Psoas muscle (tissue), 8 donors: ENCODE results near the gene B3GALT4. TPM values are rescaled to one million over a fixed set of nuclear protein-coding genes. Genes with fewer than 3 reads are reported as not detected.

Experiments
- ATAC-seq, 4 donors: fragments of 200-7000 bp; cut with Tn5 transposase; one replicate each; pipeline ENCODE4 v1.9.1; 2020; ENCODE audit warnings: moderate library complexity in 3 of 4, mild to moderate bottlenecking in 2 of 4
- DNase-seq, 2 donors: peaks; one replicate each; pipeline ENCODE4 v3.0.0-alpha.2; 2020
- H3K27ac ChIP-seq: fragments of 200-600 bp; one replicate; pipeline ENCODE4 v1.8.0; 2022
- H3K27me3 ChIP-seq, 3 donors: fragments of 200-600 bp in 1 of 3; one replicate each; pipeline versions ENCODE4 v1.6.1 to v1.8.0; 2013 to 2022; ENCODE audit warnings: low read length in 2 of 3, mild to moderate bottlenecking in 2 of 3, moderate library complexity in 1 of 3; ENCODE audit not compliant: insufficient read depth in 3 of 3
- H3K36me3 ChIP-seq, 2 donors: fragments of 200-600 bp in 1 of 2; one replicate each; pipeline versions ENCODE4 v1.6.1 to v1.8.0; 2013 to 2022; ENCODE audit warnings: low read depth in 1 of 2, mild to moderate bottlenecking in 1 of 2, moderate library complexity in 1 of 2; ENCODE audit not compliant: insufficient read depth in 1 of 2
- H3K4me1 ChIP-seq: fragments of 200-600 bp; one replicate; pipeline ENCODE4 v1.8.0; 2022
- H3K4me3 ChIP-seq: fragments of 200-600 bp; one replicate; pipeline ENCODE4 v1.8.0; 2022; ENCODE audit warnings: mild to moderate bottlenecking
- H3K9me3 ChIP-seq: fragments of 200-600 bp; one replicate; pipeline ENCODE4 v1.8.0; 2022
- CTCF ChIP-seq: fragments of 200-600 bp; IDR thresholded peaks from one replicate; pipeline ENCODE4 v1.8.0; 2022; ENCODE audit warnings: antibody characterized with exemption
- WGBS, 3 donors: extraction: QIAGEN DNeasy Blood & Tissue Kit; methylation state at CpG; one replicate each; pipeline versions ENCODE4 v1.1.6 to v1.1.7; 2013; 5-methylcytosine and 5-hydroxymethylcytosine counted together
- intact Hi-C, 2 donors: fragments of 100-400 bp; cut with DNase I; formaldehyde crosslinking; loops; one replicate each; pipeline versions ENCODE4 v1.11.0 to v1.14.2; 2022
- polyA plus RNA-seq, 3 donors: library from polyadenylated mRNA; stranded (reverse); fragments of 200-250 nt; gene quantifications; one replicate each; pipeline ENCODE4 v1.2.3, GENCODE V29; 2013
- total RNA-seq, 4 donors: library from RNA; stranded (reverse); fragmentation: NEBNext Ultra II Directional in 2 of 4; extraction: Animal tissue kit (Norgen Biotek cat#: 25700) in 2 of 4; gene quantifications; one replicate each; pipeline versions ENCODE4 v1.2.1 to v1.2.4, GENCODE V29; 2021 to 2023
- donor health status: healthy with polysubstance abuse.
- donor health status: DM: no; HTN: no; CAD: no; lungs with moderate emphysema.
- donor health status: Bipolar disorder and iron deficiency.
- donor health status: healthy.
- donor health status: DM: yes; HTN: yes; CAD: no.
- donor health status: DM: no; HTN: no; CAD: no.
- donor health status: DM: no; HTN: no; CAD: no.
- donor health status: DM: yes; HTN: yes; CAD: no.

B3GALT4 gene
- total and polyA plus RNA-seq, 7 donors = 1.3 to 3.6 (median 1.8) TPM

- no peaks in the 10 kb centered on the region for H3K36me3 ChIP-seq
- no peak overlapping the region for H3K27ac ChIP-seq
- H3K27me3 ChIP-seq = peaks cover 0 to 16% (median 4%) of the 10 kb centered on the region in 3 donors
- DNase-seq = no peak
- no peak overlapping the region for H3K4me3 ChIP-seq
- no peaks in the 10 kb centered on the region for H3K9me3 ChIP-seq
- TF ChIP-seq CTCF = no peak
- 63 to 65% (median 63%) methylated on average over 2 of the region's 2 CpGs for WGBS, 3 donors
- intact Hi-C loops = loop anchor here in 1 of 2 donors (5.0 kb wide), 1 partner anchor 70 kb away; no protein-coding TSS in a partner anchor
- no peak for ATAC-seq
- no peaks in the 10 kb centered on the region for H3K4me1 ChIP-seq
Measured at GRCh38 chr6:33237741-33238140, 39.2 kb upstream of the B3GALT4 start.

- WGBS, 3 donors = 54 to 60% (median 60%) methylated on average over 3 of the region's 3 CpGs
- H3K27ac ChIP-seq = no peak overlapping the region
- H3K36me3 ChIP-seq = no peaks in the 10 kb centered on the region
- no peaks in the 10 kb centered on the region for H3K9me3 ChIP-seq
- no peak overlapping the region for H3K4me3 ChIP-seq
- no peak for TF ChIP-seq CTCF
- no peaks in the 10 kb centered on the region for H3K4me1 ChIP-seq
- DNase-seq (no peak), ATAC-seq (no peak)
- intact Hi-C loops = no loop called here
- H3K27me3 ChIP-seq = no peaks in the 10 kb centered on the region
Measured at GRCh38 chr6:33241968-33242367, 35.0 kb upstream of the B3GALT4 start.

DNA sequence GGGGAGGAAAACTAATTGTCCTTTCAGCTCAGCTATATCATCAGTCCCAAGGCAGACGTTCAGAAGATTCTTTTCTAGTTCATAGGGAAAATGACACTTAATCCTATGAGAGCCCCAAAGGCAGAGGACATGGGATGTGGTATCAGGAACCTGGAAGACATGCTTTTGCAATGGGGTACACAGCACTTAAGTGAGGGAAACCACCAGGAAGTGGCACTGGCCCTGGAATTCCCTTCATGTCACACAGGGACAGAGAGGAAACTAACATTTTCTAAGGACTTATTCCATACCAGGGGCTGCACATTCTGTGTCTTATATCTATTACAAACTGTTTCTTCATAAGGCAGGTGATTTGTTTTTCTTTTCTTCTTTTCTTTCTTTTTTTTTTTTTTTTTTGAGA is 33.4 kb upstream of the B3GALT4 start:
- H3K36me3 ChIP-seq = no peaks in the 10 kb centered on the region
- H3K9me3 ChIP-seq = no peaks in the 10 kb centered on the region
- DNase-seq (no peak), ATAC-seq (no peak)
- 17 to 29% (median 20%) methylated on average over 1 of the region's 1 CpG for WGBS, 3 donors
- H3K27me3 ChIP-seq = no peaks in the 10 kb centered on the region
- TF ChIP-seq CTCF = no peak
- no peak overlapping the region for H3K27ac ChIP-seq
- peaks cover 1% of the 10 kb centered on the region for H3K4me1 ChIP-seq
- intact Hi-C loops = no loop called here
- no peak overlapping the region for H3K4me3 ChIP-seq

DNA sequence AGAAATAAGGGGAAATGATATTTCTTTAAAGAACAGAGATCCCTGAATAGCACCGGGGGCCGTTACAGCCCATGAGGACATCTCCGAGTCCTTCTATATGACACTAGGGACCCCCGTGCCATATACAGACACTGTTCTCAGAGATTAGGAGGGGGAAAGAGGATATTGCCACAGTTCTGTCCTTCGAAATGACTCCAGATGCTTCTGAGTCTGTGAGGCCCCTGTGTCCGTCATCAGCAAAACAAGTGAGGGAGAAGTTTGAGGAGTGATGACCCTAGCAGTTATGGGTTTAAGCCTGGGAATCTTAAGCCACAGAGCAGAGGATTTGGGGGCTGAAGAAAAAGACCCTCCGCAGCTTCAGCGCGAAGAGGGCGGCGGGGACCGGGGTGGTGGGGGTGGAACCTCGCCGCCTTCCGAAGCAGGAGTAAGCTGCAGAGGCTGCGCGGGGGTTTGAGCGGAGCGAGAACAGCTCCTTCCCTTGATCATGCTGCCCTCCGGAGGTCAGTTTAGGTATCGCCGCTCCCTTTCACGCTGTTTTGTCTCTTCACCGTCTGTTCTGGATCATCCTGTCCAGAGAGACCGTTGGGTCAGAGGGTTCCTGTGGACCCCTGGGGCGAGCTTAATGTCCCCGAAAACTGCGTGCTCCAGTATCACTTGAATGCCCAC is 28.8 kb upstream of the B3GALT4 start:
- Histone ChIP-seq H3K4me3 (peak overlapping the region; percentile 74), H3K4me1 (peaks cover 13% of the 10 kb centered on the region), H3K9me3 (no peaks in the 10 kb centered on the region), H3K36me3 (peaks cover 6 to 20% of the 10 kb centered on the region in 2 donors), H3K27me3 (no peaks in the 10 kb centered on the region), H3K27ac (peak overlapping the region; percentile 85)
- 5 to 7% (median 5%) methylated on average over 28 of the region's 28 CpGs for WGBS, 3 donors
- ATAC-seq (peak; percentile 72 to 82 (median 78)), DNase-seq (peak; percentile 87 to 92)
- intact Hi-C loops = loop anchor here (1.0 to 5.0 kb wide), 6 partner anchors 41 to 233 kb away; partner anchors contain the start of gene RING1 (in 1 of the 2)
- TF ChIP-seq CTCF = peak; percentile 98

DNA sequence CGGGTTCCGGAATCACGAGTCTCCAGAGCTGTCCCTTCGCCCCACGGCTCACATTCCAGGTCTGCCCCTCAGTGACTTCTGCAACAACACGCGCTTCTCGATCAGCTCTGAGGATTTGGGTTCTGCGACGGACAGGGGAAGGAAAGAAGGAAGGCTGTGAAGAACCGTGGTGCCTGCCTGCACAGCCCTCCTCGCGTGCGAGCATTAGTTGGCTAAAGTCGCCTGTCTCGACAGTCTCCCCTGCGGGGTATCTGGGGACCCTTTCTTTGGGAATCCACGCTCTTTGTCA is 28.3 kb upstream of the B3GALT4 start:
- TF ChIP-seq CTCF = no peak
- H3K36me3 ChIP-seq = peaks cover 6 to 22% of the 10 kb centered on the region in 2 donors
- no peaks in the 10 kb centered on the region for H3K9me3 ChIP-seq
- H3K27me3 ChIP-seq = no peaks in the 10 kb centered on the region
- H3K27ac ChIP-seq = peak overlapping the region; percentile 85
- peak overlapping the region; percentile 74 for H3K4me3 ChIP-seq
- WGBS, 3 donors = 0 to 1% (median 0%) methylated on average over 17 to 18 of the region's 18 CpGs
- intact Hi-C loops = loop anchor here (1.0 to 5.0 kb wide), 6 partner anchors 41 to 234 kb away; partner anchors contain the start of gene RING1 (in 1 of the 2)
- ATAC-seq (peak; percentile 4 to 35 (median 16)), DNase-seq (no peak)
- H3K4me1 ChIP-seq = peaks cover 13% of the 10 kb centered on the region
